Mesenchymal stem cell (in vitro differentiated cells and primary cell): ENCODE measurements around the gene HSPB9.

Experiments used
- DNase-seq: peaks from one replicate; pipeline ENCODE4 v3.0.0-alpha.2; 2013
- H2AFZ ChIP-seq: one replicate; pipeline ENCODE4 v1.6.1; 2013; ENCODE audit warnings: low read depth, mild to moderate bottlenecking, control low read depth, inconsistent platforms, low read length, moderate library complexity
- H2AK5ac ChIP-seq: 2 replicates; pipeline ENCODE4 v1.6.1; 2013; ENCODE audit warnings: low read length, moderate library complexity, mild to moderate bottlenecking, inconsistent platforms; ENCODE audit not compliant: severe bottlenecking
- H2BK120ac ChIP-seq: one replicate; pipeline ENCODE4 v1.6.1; 2013; ENCODE audit warnings: low read depth, mild to moderate bottlenecking, inconsistent platforms, low read length, moderate library complexity
- H2BK12ac ChIP-seq, 2 experiments: one replicate each; pipeline ENCODE4 v1.6.1; 2013; ENCODE audit warnings: inconsistent platforms in 2 of 2, low read length in 2 of 2, mild to moderate bottlenecking in 2 of 2, moderate library complexity in 2 of 2, control low read depth in 1 of 2
- H2BK15ac ChIP-seq: one replicate; pipeline ENCODE4 v1.6.1; 2013; ENCODE audit warnings: mild to moderate bottlenecking, low read depth, inconsistent platforms; ENCODE audit not compliant: poor library complexity, severe bottlenecking
- H2BK5ac ChIP-seq: 2 replicates; pipeline ENCODE4 v1.6.1; 2013; ENCODE audit warnings: low read depth, mild to moderate bottlenecking, low read length, control low read depth, inconsistent platforms; ENCODE audit not compliant: poor library complexity, severe bottlenecking
- H3K14ac ChIP-seq, 2 experiments: one replicate each; pipeline ENCODE4 v1.6.1; 2013; ENCODE audit warnings: inconsistent platforms in 2 of 2, low read length in 2 of 2, control low read depth in 1 of 2, mild to moderate bottlenecking in 1 of 2, moderate library complexity in 1 of 2
- H3K18ac ChIP-seq, 2 experiments: one replicate each; pipeline ENCODE4 v1.6.1; 2013; ENCODE audit warnings: inconsistent platforms in 2 of 2, low read length in 2 of 2, control low read depth in 1 of 2, low read depth in 1 of 2, mild to moderate bottlenecking in 1 of 2
- H3K23ac ChIP-seq, 2 experiments: one replicate each; pipeline ENCODE4 v1.6.1; 2013; ENCODE audit warnings: inconsistent platforms in 2 of 2, low read length in 2 of 2, mild to moderate bottlenecking in 2 of 2, moderate library complexity in 2 of 2, control low read depth in 1 of 2
- H3K27ac ChIP-seq: 2 replicates; pipeline ENCODE4 v1.5.1; 2013; ENCODE audit warnings: mild to moderate bottlenecking, moderate library complexity, low read length, control low read depth, inconsistent platforms; ENCODE audit not compliant: poor library complexity, severe bottlenecking
- H3K27me3 ChIP-seq, 2 experiments: 2 replicates each; pipeline versions ENCODE4 v1.6.1 to v1.7.0; 2013; ENCODE audit warnings: low read length in 2 of 2, mild to moderate bottlenecking in 2 of 2, moderate library complexity in 2 of 2, control low read depth in 1 of 2, inconsistent platforms in 1 of 2; ENCODE audit not compliant: control insufficient read depth in 1 of 2, insufficient read depth in 1 of 2
- H3K36me3 ChIP-seq, 2 experiments: 2 replicates each; pipeline versions ENCODE4 v1.6.1 to v1.7.0; 2013; ENCODE audit warnings: low read length in 2 of 2, control low read depth in 1 of 2, inconsistent platforms in 1 of 2, low read depth in 1 of 2, mild to moderate bottlenecking in 1 of 2; ENCODE audit not compliant: insufficient read depth in 2 of 2, control insufficient read depth in 1 of 2
- H3K4ac ChIP-seq, 2 experiments: one replicate each; pipeline ENCODE4 v1.6.1; 2013; ENCODE audit warnings: inconsistent platforms in 2 of 2, low read length in 2 of 2, mild to moderate bottlenecking in 2 of 2, moderate library complexity in 2 of 2, control low read depth in 1 of 2, low read depth in 1 of 2
- H3K4me1 ChIP-seq: 2 replicates; pipeline ENCODE4 v1.6.1; 2013; ENCODE audit warnings: low read depth, low read length, control low read depth; ENCODE audit not compliant: control insufficient read depth, insufficient read depth
- H3K4me2 ChIP-seq: 2 replicates; pipeline ENCODE4 v1.6.1; 2013; ENCODE audit warnings: low read length, mild to moderate bottlenecking, inconsistent platforms; ENCODE audit not compliant: poor library complexity, severe bottlenecking
- H3K4me3 ChIP-seq, 2 experiments: 2 replicates each; pipeline versions ENCODE4 v1.5.1 to v1.7.0; 2013; ENCODE audit warnings: low read length in 2 of 2, mild to moderate bottlenecking in 2 of 2, control low read depth in 1 of 2, low read depth in 1 of 2; ENCODE audit not compliant: insufficient read depth in 1 of 2
- H3K79me1 ChIP-seq: replicated peaks from 2 replicates; pipeline ENCODE4 v1.6.1; 2013; ENCODE audit warnings: mild to moderate bottlenecking, control low read depth, low read length, inconsistent platforms; ENCODE audit not compliant: poor library complexity, severe bottlenecking
- H3K9ac ChIP-seq: 2 replicates; pipeline ENCODE4 v1.7.0; 2013; ENCODE audit warnings: mild to moderate bottlenecking, low read length, moderate library complexity
- H3K9me3 ChIP-seq: 2 replicates; pipeline ENCODE4 v1.7.0; 2013; ENCODE audit warnings: mild to moderate bottlenecking, low read length; ENCODE audit not compliant: control insufficient read depth
- H4K8ac ChIP-seq: one replicate; pipeline ENCODE4 v1.6.1; 2013; ENCODE audit warnings: inconsistent platforms, mild to moderate bottlenecking, low read length, moderate library complexity
- H4K91ac ChIP-seq: one replicate; pipeline ENCODE4 v1.6.1; 2013; ENCODE audit warnings: mild to moderate bottlenecking, low read length, inconsistent platforms
- WGBS: methylation state at CpG from one replicate; pipeline ENCODE4 v1.1.7; 2013; ENCODE audit warnings: mixed read lengths; 5-methylcytosine and 5-hydroxymethylcytosine counted together

Gene HSPB9

GRCh38 chr17:42120161-42120769 lies 2.3 kb upstream of the HSPB9 start:
- Histone ChIP-seq H3K79me1 (peaks cover 9% of the 10 kb centered on the region), H3K4me3 (peak overlapping the region in 1 of 2 experiments; percentile 75), H3K27me3 (no peaks in the 10 kb centered on the region), H2BK12ac (no peak overlapping the region), H2BK5ac (no peak overlapping the region), H2BK120ac (peak overlapping the region; percentile 11), H3K9ac (peak overlapping the region; percentile 59), H2BK15ac (no peak overlapping the region), H3K18ac (no peak overlapping the region), H2AFZ (no peak overlapping the region), H3K27ac (no peak overlapping the region), H4K8ac (no peak overlapping the region), H2AK5ac (no peak overlapping the region), H3K23ac (peak overlapping the region in 1 of 2 experiments; percentile 15), H3K14ac (no peak overlapping the region), H3K9me3 (no peaks in the 10 kb centered on the region), H3K4me1 (peaks cover 8% of the 10 kb centered on the region), H3K36me3 (peaks cover 41 to 64% of the 10 kb centered on the region in 2 experiments), H3K4ac (peak overlapping the region in 1 of 2 experiments; percentile 22), H3K4me2 (peak overlapping the region; percentile 62), H4K91ac (no peak overlapping the region)
- 70% methylated on average over 7 of the region's 7 CpGs for WGBS
- DNase-seq = no peak

DNA sequence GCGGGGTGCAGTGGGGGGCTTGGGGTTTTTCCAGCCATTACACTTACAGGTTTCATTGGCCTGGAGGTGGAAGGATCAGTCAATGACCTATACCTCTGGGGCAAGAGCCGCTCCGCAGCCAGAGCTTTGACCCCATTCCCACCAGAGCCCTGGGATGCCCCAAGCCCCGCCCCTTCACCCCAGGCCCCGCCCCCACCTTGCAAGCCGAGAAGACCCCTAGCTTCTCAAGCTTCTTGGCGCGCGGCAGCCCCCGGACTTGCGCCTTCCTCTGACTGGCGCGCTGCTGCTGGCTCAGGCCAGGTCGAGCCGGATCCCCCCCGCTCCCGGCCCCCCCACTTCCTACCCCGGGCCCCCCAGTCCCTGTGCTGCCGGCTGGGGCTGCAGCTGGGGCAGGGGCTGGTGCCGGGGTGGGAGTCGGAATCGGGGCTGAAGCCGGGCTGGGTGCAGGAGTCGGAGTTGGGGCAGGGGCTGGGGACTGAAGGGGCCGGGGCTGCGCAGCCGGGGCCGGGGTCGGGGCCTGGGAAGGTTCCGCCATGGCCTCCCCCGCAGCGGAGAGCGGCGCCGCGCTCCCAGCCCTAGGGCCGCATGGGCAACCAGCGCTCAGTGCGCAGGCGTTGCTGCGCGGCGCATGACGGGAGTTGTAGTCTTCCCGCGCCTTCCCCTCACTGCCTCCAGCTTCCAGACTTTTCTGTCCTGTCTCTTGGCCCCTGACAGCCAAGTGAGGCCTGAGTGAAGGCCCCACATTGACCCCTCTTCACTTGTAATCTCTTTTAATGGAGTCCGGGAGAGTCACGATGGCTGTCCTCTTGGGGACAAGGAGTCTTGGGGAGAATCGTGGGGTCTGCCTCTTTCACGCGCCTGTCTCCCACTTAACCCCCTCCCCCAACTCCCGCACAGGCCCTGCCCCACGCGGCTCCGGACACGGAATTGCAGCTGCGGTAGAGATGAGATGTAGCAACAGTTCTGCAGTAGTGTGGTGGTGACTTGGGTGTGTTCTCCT lies 1.5 kb upstream of the HSPB9 start, which contains the start of gene KAT2A:
KAT2A (minus strand) TSS at position 598 of the 1,000 bp plus-strand sequence; CDS start at position 535, 63 bp downstream.
- DNase-seq = peak; percentile 83
- H2AK5ac ChIP-seq = no peak within 1 kb of the TSS
- H2AFZ ChIP-seq = peak within 1 kb of the TSS; percentile 33
- peaks cover 11% of the 10 kb centered on the region for H3K79me1 ChIP-seq
- no peaks in the 10 kb centered on the region for H3K27me3 ChIP-seq
- peak within 1 kb of the TSS; percentile 35 to 79 for H3K18ac ChIP-seq
- H4K91ac ChIP-seq = no peak within 1 kb of the TSS
- 23% methylated on average over 19 of the region's 57 CpGs for WGBS
- peak within 1 kb of the TSS; percentile 71 to 75 for H3K4me3 ChIP-seq
- H3K36me3 ChIP-seq = peaks cover 44 to 64% of the 10 kb centered on the region in 2 experiments
- peak within 1 kb of the TSS in 1 of 2 experiments; percentile 15 for H3K23ac ChIP-seq
- H4K8ac ChIP-seq = peak within 1 kb of the TSS; percentile 66
- no peak within 1 kb of the TSS for H3K14ac ChIP-seq
- peaks cover 8% of the 10 kb centered on the region for H3K4me1 ChIP-seq
- H2BK5ac ChIP-seq = no peak within 1 kb of the TSS
- no peak within 1 kb of the TSS for H3K27ac ChIP-seq
- peak within 1 kb of the TSS; percentile 62 for H3K4me2 ChIP-seq
- H2BK12ac ChIP-seq = no peak within 1 kb of the TSS
- H2BK15ac ChIP-seq = peak within 1 kb of the TSS; percentile 8
- peak within 1 kb of the TSS in 1 of 2 experiments; percentile 22 for H3K4ac ChIP-seq
- no peaks in the 10 kb centered on the region for H3K9me3 ChIP-seq
- peak within 1 kb of the TSS; percentile 59 for H3K9ac ChIP-seq
- peak within 1 kb of the TSS; percentile 13 for H2BK120ac ChIP-seq

GRCh38 chr17:42124256-42124655 lies 1.7 kb downstream of the HSPB9 start:
- Histone ChIP-seq H3K27me3 (no peaks in the 10 kb centered on the region), H3K9ac (no peak overlapping the region), H3K4ac (no peak overlapping the region), H2BK15ac (no peak overlapping the region), H2BK5ac (no peak overlapping the region), H3K4me1 (peaks cover 7% of the 10 kb centered on the region), H3K23ac (no peak overlapping the region), H2BK12ac (no peak overlapping the region), H2AFZ (no peak overlapping the region), H3K18ac (no peak overlapping the region), H2AK5ac (no peak overlapping the region), H2BK120ac (no peak overlapping the region), H3K14ac (no peak overlapping the region), H4K91ac (no peak overlapping the region), H3K79me1 (peaks cover 24% of the 10 kb centered on the region), H4K8ac (no peak overlapping the region), H3K36me3 (peaks cover 49 to 65% of the 10 kb centered on the region in 2 experiments), H3K4me2 (no peak overlapping the region), H3K9me3 (no peaks in the 10 kb centered on the region), H3K27ac (no peak overlapping the region), H3K4me3 (no peak overlapping the region)
- DNase-seq = no peak
- WGBS = 83% methylated on average over 2 of the region's 3 CpGs

DNA sequence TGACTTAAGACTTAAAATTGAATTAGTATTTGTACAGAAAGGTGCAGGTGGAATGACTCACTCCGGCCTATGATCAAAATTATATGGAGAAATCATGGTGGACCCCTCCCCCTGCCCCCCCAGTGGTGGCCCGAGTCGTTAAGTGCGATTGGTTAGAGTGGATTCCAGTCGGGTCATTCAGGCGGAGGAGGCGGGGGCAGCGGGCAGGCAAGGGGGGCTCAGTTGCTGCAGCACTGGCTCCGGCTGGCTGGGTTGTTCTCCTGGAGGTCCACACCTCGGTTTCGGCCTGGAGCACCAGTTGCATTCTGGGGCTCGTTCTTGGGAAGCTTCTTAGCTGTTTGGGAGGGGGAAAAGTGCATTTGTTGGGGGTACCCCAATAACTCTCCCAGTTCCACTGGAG lies 3.0 kb downstream of the HSPB9 start:
- 93% methylated on average over 12 of the region's 12 CpGs for WGBS

More for the DNA sequence above, 3.0 kb downstream of the HSPB9 start:
- Histone ChIP-seq H2BK5ac (no peak overlapping the region), H3K79me1 (peaks cover 29% of the 10 kb centered on the region), H3K4ac (no peak overlapping the region), H3K23ac (no peak overlapping the region), H3K9ac (no peak overlapping the region), H4K91ac (no peak overlapping the region), H2BK12ac (no peak overlapping the region), H3K4me1 (peaks cover 4% of the 10 kb centered on the region), H2BK120ac (no peak overlapping the region), H2AK5ac (no peak overlapping the region), H3K4me3 (no peak overlapping the region), H3K27me3 (no peaks in the 10 kb centered on the region), H3K4me2 (no peak overlapping the region), H2BK15ac (no peak overlapping the region), H3K27ac (no peak overlapping the region), H3K18ac (no peak overlapping the region), H3K36me3 (peaks cover 60 to 71% of the 10 kb centered on the region in 2 experiments), H2AFZ (no peak overlapping the region), H3K14ac (no peak overlapping the region), H4K8ac (no peak overlapping the region), H3K9me3 (no peaks in the 10 kb centered on the region)
- DNase-seq = no peak
